ENCODE data around the gene EVC2. TPM values are rescaled to one million over a fixed set of nuclear protein-coding genes. Genes with fewer than 3 reads are reported as not detected.

Gene EVC2
- total and polyA plus RNA-seq, 9 of the 15 experiments (the other 6 are each of a cell fraction or from before 2014, with no cell fraction given), result 0.03 to 0.55 (median 0.38) TPM; not detected in 1

- FAIRE-seq, result no peak
- WGBS (ENCODE audit: insufficient coverage, low coverage, missing lambda C conversion rate), result 6% methylated on average over 8 of the region's 8 CpGs
- H3K4me1 ChIP-seq (replicated peaks in 1 of 2; ENCODE audit: control insufficient read depth in 2 of 2, insufficient read depth in 2 of 2, low read length in 2 of 2), result no peaks in the 10 kb centered on the region
- H3K36me3 ChIP-seq (ENCODE audit: control insufficient read depth, insufficient read depth, low read length), result no peaks in the 10 kb centered on the region
- no TSS peak for BruUV-seq (replicated peaks)
- no peak overlapping the region for H3K9ac ChIP-seq (ENCODE audit: insufficient read depth in 1 of 2, low read depth in 2 of 2, low read length in 2 of 2)
- peaks cover 7% of the 10 kb centered on the region; the same call in 1 of the 2 replicates for H3K9me3 ChIP-seq (replicated peaks; ENCODE audit: control insufficient read depth, insufficient read depth, low read depth, low read length)
- no peak for ATAC-seq
- DNase-seq (ENCODE audit: extremely low read depth in 1 of 4, low spot score in 3 of 4), result no peak
- H3K4me2 ChIP-seq (ENCODE audit: insufficient read depth, low read length), result no peak overlapping the region
- POLR2A ChIA-PET, result interaction anchor here (0.6 kb wide), 1 partner anchor 10 kb away, joined by 3 read pairs; no protein-coding TSS in a partner anchor
- H3K27ac ChIP-seq (ENCODE audit: extremely low read depth, low read depth, low read length), result no peak overlapping the region
- no peak overlapping the region for H2AFZ ChIP-seq (ENCODE audit: low read depth, low read length)
- no peaks in the 10 kb centered on the region for H3K9me1 ChIP-seq (ENCODE audit: control insufficient read depth, insufficient read depth, low read length)
- in situ Hi-C loops (cut with MboI) (no loop called here), intact Hi-C loops (cut with micrococcal nuclease) (no loop called here)
- no peaks in the 10 kb centered on the region for H4K20me1 ChIP-seq (replicated peaks; ENCODE audit: control insufficient read depth, insufficient read depth, low read length)
- H3K27me3 ChIP-seq (ENCODE audit: control insufficient read depth in 2 of 2, insufficient read depth in 2 of 2, low read length in 2 of 2), result no peaks in the 10 kb centered on the region
- no peak overlapping the region for H3K4me3 ChIP-seq
- no peaks in the 10 kb centered on the region for H3K79me2 ChIP-seq (ENCODE audit: control insufficient read depth, insufficient read depth, low read length)
- CTCF ChIA-PET (ENCODE audit: low intra/inter-chr PET ratio), result no interaction called here
- TF ChIP-seq CGGBP1 (CRISPR knock-in tag; IDR thresholded peaks at IDR 0.05), result no peak
- TF ChIP-seq ZNF174 (CRISPR knock-in tag; IDR thresholded peaks at IDR 0.05), result no peak
- TF ChIP-seq TRIM24 (IDR thresholded peaks at IDR 0.05), result no peak
- no peak for TF ChIP-seq HIVEP1 (CRISPR knock-in tag; IDR thresholded peaks at IDR 0.05)
- TF ChIP-seq RBM34 (IDR thresholded peaks at IDR 0.05; ENCODE audit: borderline replicate concordance, insufficient read depth, low read length), result no peak
- TF ChIP-seq CHCHD3 (CRISPR knock-in tag; IDR thresholded peaks at IDR 0.05), result no peak
- TF ChIP-seq ATF3 (IDR thresholded peaks at IDR 0.05), result no peak
- TF ChIP-seq ATF3 (CRISPR knock-in tag; conservative IDR thresholded peaks at IDR 0.05), result no peak
- TF ChIP-seq ARID2 (IDR thresholded peaks at IDR 0.05), result no peak
- no peak for TF ChIP-seq ATF1 (CRISPR knock-in tag; IDR thresholded peaks at IDR 0.05)
- TF ChIP-seq ATF1 (tag; IDR thresholded peaks at IDR 0.05), result no peak
- no peak for TF ChIP-seq MED1 (CRISPR knock-in tag; IDR thresholded peaks at IDR 0.05; ENCODE audit: borderline replicate concordance)
- TF ChIP-seq NONO (IDR thresholded peaks at IDR 0.05; ENCODE audit: low read depth in 2 of 2, low read length in 1 of 2), result no peak
- TF ChIP-seq ZBTB49 (CRISPR knock-in tag; IDR thresholded peaks at IDR 0.05; ENCODE audit: borderline replicate concordance), result no peak
- TF ChIP-seq KDM2B (CRISPR knock-in tag; IDR thresholded peaks at IDR 0.05), result no peak
- no peak for TF ChIP-seq ZBTB33 (CRISPR knock-in tag; IDR thresholded peaks at IDR 0.05)
- TF ChIP-seq TAL1 (IDR thresholded peaks at IDR 0.05), result no peak
- TF ChIP-seq STAT5B (CRISPR knock-in tag; IDR thresholded peaks at IDR 0.05), result no peak
Observed at GRCh38 chr4:5701971-5702370, 6.4 kb downstream of the EVC2 start.
